ENCODE data around the gene ZBED4.

DNA sequence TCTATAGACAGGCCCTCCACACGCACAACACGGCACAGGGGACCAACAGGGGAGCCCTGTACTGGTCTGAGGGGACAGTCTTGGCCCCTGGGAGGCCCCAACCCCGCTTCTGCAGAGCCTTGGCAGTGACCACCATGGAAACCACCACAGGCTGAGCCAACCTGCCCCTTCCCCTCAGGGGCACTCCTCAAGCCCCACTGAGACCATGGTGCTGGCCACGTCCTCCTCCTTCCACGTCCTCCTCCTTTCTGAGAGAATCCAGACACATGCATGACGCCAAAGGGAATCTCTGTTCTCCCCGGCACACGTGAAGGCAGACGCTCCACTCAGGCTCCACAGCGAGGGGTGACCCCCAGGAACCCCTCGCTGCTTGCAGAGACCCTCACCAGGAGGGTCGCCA, 28.7 kb upstream of the ZBED4 start:
- TF ChIP-seq, protein P1, sequence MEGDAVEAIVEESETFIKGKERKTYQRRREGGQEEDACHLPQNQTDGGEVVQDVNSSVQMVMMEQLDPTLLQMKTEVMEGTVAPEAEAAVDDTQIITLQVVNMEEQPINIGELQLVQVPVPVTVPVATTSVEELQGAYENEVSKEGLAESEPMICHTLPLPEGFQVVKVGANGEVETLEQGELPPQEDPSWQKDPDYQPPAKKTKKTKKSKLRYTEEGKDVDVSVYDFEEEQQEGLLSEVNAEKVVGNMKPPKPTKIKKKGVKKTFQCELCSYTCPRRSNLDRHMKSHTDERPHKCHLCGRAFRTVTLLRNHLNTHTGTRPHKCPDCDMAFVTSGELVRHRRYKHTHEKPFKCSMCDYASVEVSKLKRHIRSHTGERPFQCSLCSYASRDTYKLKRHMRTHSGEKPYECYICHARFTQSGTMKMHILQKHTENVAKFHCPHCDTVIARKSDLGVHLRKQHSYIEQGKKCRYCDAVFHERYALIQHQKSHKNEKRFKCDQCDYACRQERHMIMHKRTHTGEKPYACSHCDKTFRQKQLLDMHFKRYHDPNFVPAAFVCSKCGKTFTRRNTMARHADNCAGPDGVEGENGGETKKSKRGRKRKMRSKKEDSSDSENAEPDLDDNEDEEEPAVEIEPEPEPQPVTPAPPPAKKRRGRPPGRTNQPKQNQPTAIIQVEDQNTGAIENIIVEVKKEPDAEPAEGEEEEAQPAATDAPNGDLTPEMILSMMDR (IDR thresholded peaks at IDR 0.05), result no peak
- no peak for TF ChIP-seq POLR2AphosphoS5 (IDR thresholded peaks at IDR 0.05)
- no peak for TF ChIP-seq EP300 (IDR thresholded peaks at IDR 0.05)
- no peak for TF ChIP-seq POLR2A (IDR thresholded peaks at IDR 0.05)
